Left colon (tissue), 2 donors: Measurements from ENCODE around the gene RPP14. TPM values are rescaled to one million over a fixed set of nuclear protein-coding genes. Genes with fewer than 3 reads are reported as not detected.
"Not testable (repeated sequence)": the region's sequence is repeated elsewhere in the genome, so short reads cannot be mapped to it uniquely, and the experiment has no call there.

Experiments
- ATAC-seq: fragments of 200-7000 bp; cut with Tn5 transposase; one replicate; pipeline ENCODE4 v1.9.1; 2020; ENCODE audit warnings: mild to moderate bottlenecking, moderate library complexity
- DNase-seq, 2 donors: peaks; one replicate each; pipeline ENCODE4 v3.0.0-alpha.2; 2020
- intact Hi-C, 2 donors: fragments of 100-400 bp; cut with DNase I in 1 of 2; cut with micrococcal nuclease in 1 of 2; formaldehyde crosslinking; loops; one replicate each; pipeline versions ENCODE4 v1.11.2 to v1.14.0; 2022; cut with DNase I, micrococcal nuclease
- long read RNA-seq: library from polyadenylated mRNA; unstranded; transcript quantifications from one replicate; pipeline ENCODE4 v2.0.0, GENCODE V29; 2021
- total RNA-seq, 2 donors: library from RNA; stranded (reverse); fragmentation: NEBNext Ultra II Directional; extraction: Animal tissue kit (Norgen Biotek cat#: 25700); gene quantifications; one replicate each; pipeline ENCODE4 v1.2.1, GENCODE V29; 2021
- donor health status: DM: no; HTN: no; CAD: no.
- donor health status: DM: yes; HTN: yes; CAD: no.

RPP14 gene
- 10 to 100 TPM; 19.9 to 21.3 TPM for total RNA-seq
- long read RNA-seq, full-length matches to known transcripts: 33 of 36 reads
- long read RNA-seq, partial matches to known transcripts: 0 of 36 reads
- long read RNA-seq, other reads (novel, unspliced or antisense): 3 of 36 reads

DNA sequence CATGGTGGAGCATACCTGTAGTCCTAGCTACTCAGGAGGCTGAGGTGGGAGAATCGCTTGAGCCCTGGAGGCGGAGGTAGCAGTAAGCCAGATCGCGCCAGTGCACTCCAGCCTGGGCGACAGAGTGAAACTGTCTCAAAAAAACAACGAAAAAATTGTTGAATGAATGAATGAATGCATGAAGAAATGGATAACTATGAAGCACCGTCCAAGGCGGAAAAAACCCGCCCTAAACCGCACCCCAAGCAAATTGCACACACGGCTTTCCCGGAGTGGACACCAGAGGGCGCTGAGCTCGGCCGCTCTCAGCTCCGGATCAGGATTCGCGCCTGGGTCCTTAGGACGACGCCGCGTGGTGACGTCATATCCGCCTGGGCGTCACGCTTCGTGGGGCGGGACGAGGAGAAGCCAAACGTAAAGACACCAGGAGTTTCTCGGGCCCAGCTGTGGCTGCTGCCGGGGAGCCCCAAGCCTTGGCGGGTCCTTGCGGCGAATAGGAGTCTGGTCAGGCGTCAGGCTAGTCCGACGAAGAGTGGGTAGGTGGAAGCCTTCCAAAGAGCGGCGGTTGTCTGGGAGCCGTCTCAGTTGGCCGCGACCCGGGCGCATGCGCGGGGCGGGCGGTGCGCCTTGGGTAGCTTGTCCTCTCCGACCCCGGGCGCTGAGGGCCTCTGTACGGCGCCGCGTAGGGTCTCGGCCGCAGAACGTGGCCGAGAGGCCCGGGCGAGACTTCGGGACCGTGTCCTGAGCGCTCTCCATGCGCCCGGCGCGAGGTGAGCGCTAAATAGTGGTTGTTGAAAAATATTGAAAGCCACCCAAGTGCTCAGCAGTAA is at the start of gene RPP14, which contains the start of gene HTD2:
Gene RPP14 (plus strand): TSS at position 364 of the 830 bp plus-strand sequence. CDS start 4,085 bp downstream, outside the sequence.
Gene HTD2 (plus strand): TSS at position 639 of the 830 bp plus-strand sequence. CDS start 11,094 bp downstream, outside the sequence.
- peak; percentile 88 for ATAC-seq
- intact Hi-C loops: no loop called here
- peak; percentile 98 to 99 for DNase-seq

DNA sequence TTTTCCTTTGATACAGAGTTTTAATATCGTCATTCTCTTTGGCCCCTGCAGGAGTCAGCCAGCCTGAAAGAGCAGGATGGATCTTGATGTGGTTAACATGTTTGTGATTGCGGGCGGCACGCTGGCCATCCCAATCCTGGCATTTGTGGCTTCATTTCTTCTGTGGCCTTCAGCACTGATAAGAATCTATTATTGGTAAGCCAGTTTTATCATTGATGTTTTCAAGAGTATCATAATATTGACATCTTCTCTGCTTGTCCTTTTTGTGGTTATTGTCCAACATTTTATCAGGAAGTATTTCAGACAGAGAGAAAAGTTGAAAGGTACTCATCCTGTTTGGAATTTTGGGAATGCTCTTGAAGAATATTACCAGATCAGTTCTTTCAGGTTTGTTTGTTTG is 49.5 kb upstream of the RPP14 start:
- DNase-seq: no peak
- intact Hi-C loops: no loop called here
- no peak for ATAC-seq

DNA sequence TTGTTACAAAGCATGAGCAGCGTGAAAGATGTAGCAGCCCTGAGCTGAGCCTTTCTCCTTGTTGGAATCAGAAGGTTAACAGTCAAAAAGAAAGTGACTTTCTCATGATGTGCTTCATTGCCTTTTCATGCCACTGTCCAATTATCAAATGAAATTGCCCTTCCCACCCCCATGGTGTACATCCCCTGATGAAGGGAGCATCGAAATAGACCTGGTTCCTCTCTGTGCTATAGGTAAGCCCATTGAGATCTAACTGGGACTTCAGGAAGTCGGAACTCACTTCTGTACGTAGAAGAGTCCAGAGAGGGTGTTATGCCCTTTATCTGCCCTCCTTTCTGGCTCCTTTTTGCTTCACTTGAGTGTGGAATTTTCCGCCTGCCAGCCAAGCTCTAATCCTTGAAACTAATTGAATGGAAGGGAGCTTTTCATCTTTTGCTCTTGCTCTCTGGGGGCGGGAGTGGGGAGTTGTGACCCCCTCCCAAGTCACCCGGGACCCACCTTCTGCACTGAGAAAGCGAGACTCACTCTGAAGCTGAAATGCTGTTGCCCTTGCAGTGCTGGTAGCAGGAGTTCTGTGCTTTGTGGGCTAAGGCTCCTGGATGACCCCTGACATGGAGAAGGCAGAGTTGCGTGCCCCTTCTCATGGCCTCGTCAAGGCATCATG is 47.5 kb upstream of the RPP14 start:
- intact Hi-C loops: no loop called here
- ATAC-seq: no peak
- DNase-seq: no peak

DNA sequence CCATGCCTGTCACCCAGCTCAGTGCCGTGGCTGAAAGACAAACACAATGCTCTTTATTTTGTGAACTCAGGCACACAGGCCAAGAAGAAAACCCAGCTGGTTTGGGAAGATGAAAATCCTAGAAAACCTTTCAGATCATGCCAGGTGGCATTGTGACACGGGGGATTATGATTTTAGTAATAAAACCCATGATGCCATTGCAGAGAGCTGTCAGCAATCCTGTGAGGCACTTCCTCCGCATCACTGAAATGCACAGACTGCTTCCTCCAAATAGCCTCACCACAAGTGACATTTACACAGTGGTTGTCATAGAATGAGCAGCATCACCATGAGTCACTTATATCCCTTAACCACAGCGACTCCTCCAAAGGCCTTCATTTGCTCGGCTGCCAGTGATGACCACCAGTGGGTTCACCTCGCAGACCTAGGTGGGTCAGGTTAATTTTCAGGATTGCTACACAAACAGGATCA is 45.7 kb upstream of the RPP14 start:
- DNase-seq (no peak), ATAC-seq (no peak)
- intact Hi-C loops: no loop called here

DNA sequence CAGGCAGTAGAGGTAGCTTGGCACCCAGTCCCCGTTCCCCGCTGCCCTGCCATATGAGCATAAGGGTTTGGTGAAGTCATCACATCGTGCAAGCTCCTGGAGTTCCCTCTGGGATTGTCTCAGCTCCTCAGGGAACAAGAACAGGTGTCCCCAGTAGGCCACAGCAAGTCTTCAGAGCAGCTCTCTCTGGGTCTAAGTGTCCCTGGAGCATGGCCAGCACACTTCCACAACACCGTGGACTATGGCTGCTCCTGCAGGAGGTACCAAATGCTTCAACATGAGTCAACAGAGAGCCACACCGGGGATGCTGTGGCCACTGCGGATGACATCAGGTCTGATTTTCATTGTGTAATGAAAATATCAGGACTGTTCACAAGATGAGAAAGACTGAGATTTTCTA is 45.3 kb upstream of the RPP14 start:
- DNase-seq (no peak), ATAC-seq (no peak)
- intact Hi-C loops: no loop called here

DNA sequence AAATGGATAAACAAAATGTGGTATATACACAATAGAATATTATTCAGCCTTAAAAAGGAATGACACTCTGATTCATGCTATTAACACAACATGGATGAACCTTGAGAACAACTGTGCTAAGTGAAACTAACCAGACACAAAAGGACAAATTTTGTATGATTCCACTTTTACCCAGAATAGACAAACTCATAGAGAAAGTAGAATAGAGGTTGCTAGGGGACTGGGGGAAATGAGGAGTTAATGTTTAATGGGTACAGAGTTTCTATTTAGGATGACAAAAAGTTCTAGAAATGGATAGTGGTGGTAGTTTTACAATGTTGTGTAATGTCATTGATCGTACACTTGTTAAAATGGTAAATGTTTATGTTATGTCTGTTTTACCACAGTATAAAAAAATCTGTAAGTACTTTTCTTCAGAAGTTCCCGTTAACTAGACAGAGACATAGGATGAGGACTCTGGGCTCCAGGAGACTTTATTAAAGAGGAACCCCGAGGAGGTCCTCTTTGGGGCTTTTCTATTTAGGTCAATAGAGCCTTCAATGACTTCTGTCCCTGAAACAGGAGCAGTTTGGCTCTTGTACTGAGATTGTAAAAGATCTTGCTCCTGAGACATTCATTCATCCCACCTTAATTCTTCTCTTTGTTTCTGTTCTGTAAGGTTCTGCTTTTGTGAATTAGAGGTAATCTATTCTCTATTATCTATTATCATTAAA is 43.9 kb upstream of the RPP14 start:
- intact Hi-C loops: no loop called here
- no peak for ATAC-seq
- DNase-seq: no peak

DNA sequence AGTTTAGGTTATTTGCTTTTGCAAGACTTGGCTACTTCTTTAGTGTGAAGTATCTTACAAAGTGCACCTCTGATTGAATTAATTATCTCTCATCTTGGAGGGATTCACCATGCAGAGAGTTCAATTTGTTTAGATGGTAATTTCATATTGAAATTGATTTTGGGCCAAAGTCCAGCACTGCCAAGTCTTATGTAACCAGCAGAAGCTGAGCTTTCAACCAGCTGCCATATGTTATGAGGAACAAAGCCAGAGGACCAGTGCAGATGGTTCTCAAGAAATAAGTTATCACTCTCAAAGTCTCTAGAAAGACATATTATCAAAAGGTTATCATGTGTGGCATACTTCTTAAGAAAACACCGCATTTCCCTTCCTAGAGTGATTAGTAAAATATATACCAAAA is 39.5 kb upstream of the RPP14 start:
- DNase-seq: no peak
- ATAC-seq: peak; percentile 23
- intact Hi-C loops: no loop called here

DNA sequence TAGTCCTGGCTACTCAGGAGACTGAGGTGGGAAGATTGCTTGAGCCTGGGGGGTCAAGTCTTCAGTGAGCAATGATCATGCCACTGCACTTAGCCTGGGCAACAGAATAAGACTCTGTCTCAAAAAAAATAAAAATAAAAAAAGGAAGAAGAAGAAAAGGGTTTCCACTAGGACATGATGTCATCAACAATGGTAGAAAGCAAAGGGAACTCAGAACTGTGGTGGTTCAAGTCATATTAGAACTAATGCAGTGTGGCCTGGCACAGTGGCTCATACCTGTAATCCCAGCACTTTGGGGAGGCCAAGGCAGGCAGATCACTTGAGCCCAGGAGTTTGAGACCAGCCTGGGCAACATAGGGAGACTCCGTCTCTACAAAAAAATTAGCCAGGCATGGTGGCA is 38.5 kb upstream of the RPP14 start:
- ATAC-seq, DNase-seq, intact Hi-C loops: not testable (repeated sequence)

DNA sequence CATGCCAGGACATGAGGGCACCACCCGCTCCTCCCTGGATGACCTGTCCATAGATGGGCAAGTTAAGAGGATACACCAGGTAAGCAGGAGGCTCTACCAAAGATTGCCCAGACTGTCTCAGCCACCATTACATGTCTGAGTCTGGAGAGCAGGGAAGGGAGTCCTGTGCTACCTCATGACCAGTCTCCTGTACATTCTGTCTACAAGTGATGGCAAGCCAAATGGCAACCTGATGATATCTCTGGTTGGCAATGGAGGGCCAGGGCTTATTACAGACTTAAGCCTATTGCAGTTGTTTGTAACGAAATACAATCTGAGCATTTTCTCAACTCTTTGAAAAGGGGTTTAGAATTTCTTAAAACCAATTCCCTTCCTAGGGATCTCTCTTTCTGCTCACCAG is 36.7 kb upstream of the RPP14 start:
- DNase-seq: no peak
- no peak for ATAC-seq
- intact Hi-C loops: no loop called here

DNA sequence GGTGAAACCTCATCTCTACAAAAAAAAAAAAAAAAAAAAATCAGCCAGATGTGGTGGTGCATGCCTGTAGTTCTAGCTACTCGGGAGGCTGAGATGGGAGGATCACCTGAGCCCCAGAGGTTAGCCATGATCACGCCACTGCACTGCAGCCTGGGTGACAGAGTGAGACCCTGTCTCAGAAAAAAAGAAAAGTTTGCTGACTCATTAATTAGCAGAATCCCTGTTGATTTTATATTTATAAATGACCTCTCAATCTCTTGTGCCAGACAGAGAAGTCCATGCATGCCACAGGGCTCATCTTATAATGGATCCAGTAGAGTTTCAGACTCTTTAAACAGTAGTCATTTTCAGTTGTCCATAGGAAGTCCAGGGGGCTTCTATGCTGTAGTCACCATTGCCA is 35.6 kb upstream of the RPP14 start:
- ATAC-seq (no peak), DNase-seq (no peak)
- intact Hi-C loops: no loop called here

DNA sequence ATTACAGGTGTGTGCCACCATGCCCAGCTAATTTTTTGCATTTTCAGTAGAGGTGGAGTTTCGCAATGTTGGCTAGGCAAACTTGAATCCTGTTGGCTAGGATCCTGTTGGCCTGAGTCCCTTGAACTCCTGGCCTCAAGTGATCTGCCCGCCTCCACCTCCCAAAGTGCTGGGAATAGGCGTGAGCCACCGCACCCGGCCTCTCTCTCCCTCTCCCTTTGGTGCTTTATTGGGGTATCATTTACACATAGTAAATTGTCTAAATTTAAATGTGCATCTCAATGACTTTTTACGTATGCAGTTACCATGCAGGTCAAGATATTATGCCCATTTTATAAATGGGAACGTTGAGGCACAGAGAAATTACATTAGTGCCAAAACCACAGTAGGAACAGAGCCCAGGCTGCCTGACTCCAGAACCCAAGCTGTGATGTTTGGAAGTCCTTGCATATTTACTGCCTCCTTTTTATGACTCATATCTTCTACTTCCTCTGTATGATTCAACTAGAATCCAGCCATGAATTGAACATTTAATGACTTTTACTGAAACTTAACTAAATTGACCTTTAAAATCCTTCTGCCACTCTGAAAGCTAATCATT is 34.0 kb upstream of the RPP14 start:
- intact Hi-C loops: no loop called here
- ATAC-seq (peak; percentile 94), DNase-seq (no peak)

DNA sequence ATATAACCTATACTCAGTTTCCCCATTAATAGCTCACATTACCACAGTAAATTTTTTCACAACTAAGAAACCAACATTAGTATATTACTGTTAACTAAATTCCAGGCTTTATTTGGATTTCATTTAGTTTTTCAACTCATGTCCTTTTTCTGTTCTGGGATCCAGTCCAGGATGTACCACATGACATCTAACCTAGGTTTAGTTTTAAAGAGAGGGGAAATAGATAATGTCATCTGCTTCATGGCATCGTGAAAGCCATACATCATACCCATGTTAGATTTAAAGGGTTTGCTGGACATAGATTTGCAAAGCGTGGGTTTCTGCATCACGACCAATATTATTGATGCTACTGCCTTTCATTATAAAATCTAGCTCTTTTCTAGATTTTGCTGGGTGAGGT is 33.2 kb upstream of the RPP14 start:
- intact Hi-C loops: no loop called here
- DNase-seq (no peak), ATAC-seq (no peak)

DNA sequence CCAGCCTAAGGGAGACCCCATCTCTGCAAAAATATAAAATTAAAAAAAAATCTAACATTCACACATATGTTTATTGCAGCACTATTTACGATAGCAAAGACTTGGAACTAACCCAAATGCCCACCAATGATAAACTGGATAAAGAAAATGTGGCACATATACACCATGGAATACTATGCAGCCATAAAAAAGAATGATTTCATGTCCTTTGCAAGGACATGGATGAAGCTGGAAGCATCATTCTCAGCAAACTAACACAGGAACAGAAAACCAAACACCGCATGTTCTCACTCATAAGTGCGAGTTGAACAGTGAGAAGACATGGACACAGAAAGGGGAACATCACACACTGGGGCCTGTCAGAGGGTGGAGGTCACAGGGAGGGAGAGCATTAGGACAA is 32.7 kb upstream of the RPP14 start:
- ATAC-seq, DNase-seq, intact Hi-C loops: not testable (repeated sequence)

DNA sequence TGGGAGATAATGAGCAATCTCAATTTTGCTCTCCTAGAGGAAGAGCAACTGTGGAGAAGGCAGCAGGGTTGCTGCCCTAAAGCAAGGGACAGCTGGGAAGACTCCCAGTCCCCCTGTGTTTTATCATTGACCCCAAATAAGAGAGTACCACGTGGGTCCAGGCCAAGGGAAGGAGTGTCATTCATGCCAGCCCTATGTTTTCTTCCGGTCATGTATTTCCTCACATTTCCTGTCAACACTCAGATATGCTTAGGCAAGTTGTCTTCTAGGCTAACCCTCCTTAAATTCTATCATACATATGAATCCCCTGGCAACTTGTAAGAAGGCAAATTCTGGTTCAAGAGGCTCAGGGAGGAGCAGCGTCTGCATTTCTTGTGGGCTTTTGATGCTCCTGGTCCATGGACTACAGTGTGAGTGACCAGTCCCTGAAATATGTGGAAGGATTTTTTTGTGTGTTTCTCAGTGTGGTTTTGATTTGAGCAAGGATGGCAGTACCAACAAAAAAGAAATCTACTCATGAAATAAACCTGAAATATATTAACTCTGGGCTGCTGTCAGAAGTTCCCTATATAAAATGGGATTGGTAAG is 31.9 kb upstream of the RPP14 start:
- ATAC-seq (no peak), DNase-seq (no peak)
- intact Hi-C loops: no loop called here

DNA sequence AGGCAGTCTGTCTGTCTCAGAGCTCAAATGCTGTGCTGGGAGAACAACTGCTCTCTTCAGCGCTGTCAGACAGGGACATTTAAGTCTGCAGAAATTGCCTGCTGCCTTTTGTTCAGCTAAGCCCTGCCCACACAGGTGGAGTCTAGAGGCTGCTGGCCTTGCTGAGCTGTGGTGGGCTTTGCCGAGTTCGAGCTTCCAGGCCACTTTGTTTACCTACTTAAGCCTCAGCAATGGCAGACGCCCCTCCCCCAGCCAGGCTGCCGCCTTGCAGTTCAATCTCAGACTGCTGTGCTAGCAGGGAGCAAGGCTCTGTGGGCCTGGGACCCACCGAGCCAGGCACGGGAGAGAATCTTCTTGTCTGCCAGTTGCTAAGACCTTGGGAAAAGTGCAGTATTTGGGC is 25.0 kb upstream of the RPP14 start:
- no peak for DNase-seq
- ATAC-seq: no peak
- intact Hi-C loops: no loop called here

DNA sequence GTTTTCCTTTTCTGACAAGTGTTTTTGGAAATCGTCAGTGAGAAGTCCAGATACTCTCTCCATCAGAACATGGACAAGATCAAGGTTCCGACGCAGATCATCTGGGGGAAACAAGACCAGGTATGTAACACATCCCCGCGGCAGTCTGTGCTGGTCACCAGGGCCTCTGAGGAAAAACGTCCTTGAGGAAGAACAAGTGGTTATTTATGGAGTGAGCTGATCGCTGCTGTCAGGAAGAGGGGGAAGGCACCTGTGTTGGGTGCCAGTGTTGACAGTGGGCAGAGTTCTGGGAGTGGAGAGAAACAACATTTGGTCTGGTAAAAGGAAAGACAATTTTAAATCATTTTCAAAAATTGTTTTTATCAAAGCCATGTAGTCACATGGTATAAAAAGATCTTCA is 20.7 kb upstream of the RPP14 start:
- DNase-seq: no peak
- intact Hi-C loops: no loop called here
- no peak for ATAC-seq

DNA sequence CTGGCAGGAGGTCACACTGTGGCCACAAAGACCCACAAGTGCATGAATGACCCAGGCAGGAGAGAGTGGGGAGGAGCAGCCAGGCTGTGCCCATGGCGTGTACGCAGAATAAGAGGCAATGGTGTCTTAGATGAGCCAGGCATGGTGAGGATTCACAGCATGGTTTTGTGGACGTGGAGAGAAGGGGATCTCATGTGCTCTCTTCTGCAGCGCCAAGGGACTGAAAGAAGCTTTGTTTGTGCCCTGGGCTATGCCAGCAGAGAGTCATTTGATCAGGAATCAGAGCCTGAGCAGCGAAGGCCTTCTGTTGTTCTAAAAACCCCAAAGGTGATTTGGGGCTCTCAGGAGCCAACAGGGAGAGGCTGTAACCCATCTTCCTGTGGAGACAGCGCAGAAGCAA is 18.7 kb upstream of the RPP14 start:
- ATAC-seq: no peak
- intact Hi-C loops: no loop called here
- no peak for DNase-seq

DNA sequence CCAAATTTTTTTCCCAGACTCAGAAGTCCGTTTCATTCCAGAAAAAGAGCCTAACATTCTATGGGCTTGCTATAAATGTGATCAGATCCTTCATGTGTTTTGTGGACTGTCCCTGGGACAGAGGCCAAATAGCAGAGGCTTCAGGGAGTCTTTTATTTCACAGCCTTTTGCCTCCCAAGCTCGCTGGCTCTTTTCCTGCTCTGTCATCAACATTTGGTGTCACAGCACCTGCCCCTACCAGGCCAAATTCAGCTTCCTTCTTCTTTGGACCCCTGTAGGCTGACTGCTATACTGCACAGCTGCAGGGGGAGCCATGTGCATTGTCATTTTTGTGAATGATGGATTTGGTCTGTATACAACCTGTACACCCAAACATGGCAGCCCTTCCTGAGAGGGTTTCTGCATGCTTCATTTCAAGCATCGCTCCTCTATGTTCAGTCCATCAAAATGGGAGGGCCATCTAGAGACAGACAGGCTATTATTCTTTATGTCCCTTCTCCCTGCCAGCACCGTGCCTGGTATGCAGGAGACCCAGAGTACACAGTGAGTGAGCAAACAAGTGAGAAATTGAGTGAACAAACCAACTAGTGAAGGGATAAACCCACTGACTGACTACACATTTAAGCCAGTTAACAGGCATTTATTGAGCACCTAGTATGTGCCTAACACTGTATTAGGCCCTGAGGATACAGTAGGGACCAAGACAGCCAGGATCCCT is 17.9 kb upstream of the RPP14 start:
- intact Hi-C loops: no loop called here
- no peak for DNase-seq
- no peak for ATAC-seq
